HepG2 (cell line): Measurements from ENCODE around the gene NRDC.

Experiments used
- CREB1 ChIP-seq, 2 experiments: fragments of 450-650 bp in 1 of 2; IDR thresholded peaks; 2 replicates each; pipeline ENCODE4 v1.6.1; 2016 to 2017; ENCODE audit warnings: control low read depth in 1 of 2, mild to moderate bottlenecking in 1 of 2, missing compliant biosample characterization in 1 of 2, missing genetic modification characterization in 1 of 2
- CTCF ChIP-seq: sonication (generic); formaldehyde crosslinking; IDR thresholded peaks from 2 replicates; pipeline ENCODE4 v1.5.0; 2020; ENCODE audit warnings: mild to moderate bottlenecking, missing genetic modification reagents, moderate library complexity
- POLR2AphosphoS2 ChIP-seq: IDR thresholded peaks from 2 replicates; pipeline ENCODE4 v1.6.1; 2011; ENCODE audit warnings: low read depth, low read length, improper control_type of control experiment

DNA sequence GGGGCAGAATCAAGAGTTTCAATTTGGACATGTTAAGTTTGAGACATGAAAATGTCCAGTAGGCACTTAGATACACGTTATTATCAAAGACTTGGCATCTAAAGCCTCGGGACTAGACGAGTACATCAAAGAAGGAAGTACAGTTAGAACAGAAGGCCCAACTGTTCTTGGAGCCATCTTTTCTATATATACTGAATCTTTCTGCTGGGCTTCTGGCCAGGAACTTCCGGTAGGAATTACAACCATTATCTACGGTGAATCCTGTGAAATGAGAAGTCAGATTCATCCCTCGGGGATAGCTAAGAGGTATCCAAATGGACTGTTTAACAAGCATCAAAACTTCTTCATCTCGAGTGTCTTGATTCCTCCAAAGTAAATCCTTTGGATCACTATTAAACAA is 34.4 kb upstream of the NRDC start:
- TF ChIP-seq CTCF (CRISPR knock-in tag) = no peak
- no peak for TF ChIP-seq CREB1 (IDR thresholded peaks at IDR 0.05)
- TF ChIP-seq CREB1 (CRISPR knock-in tag; IDR thresholded peaks at IDR 0.05) = no peak
- no peak for TF ChIP-seq POLR2AphosphoS2
